ENCODE results near the gene RASGRF1. TPM values are rescaled to one million over a fixed set of nuclear protein-coding genes. Genes with fewer than 3 reads are reported as not detected.
"Not testable (repeated sequence)": the region's sequence is repeated elsewhere in the genome, so short reads cannot be mapped to it uniquely, and the experiment has no call there.

The RASGRF1 gene
- total RNA-seq, 1 donor, result under 0.01 TPM

GRCh38 chr15:79117442-79118204, 27.0 kb upstream of the RASGRF1 start:
- H3K4me1 ChIP-seq (ENCODE audit: insufficient read depth, low read length), result no peaks in the 10 kb centered on the region
- no peak overlapping the region for H3K4me3 ChIP-seq (ENCODE audit: insufficient read depth, low read length)
- no peak overlapping the region for H3K4me2 ChIP-seq (ENCODE audit: insufficient read depth, low read length)
- no peak overlapping the region for H3K27ac ChIP-seq (ENCODE audit: low read depth, low read length)
- H3K9me3 ChIP-seq (ENCODE audit: low read depth, low read length), result no peaks in the 10 kb centered on the region
- no peak for TF ChIP-seq CTCF (IDR thresholded peaks at IDR 0.05; ENCODE audit: extremely low read depth, low read depth, low read length)
- DNase-seq (ENCODE audit: insufficient read length, low spot score, missing footprints), result no peak
- H4K20me1 ChIP-seq (ENCODE audit: insufficient read depth, low read length), result no peaks in the 10 kb centered on the region
- no peaks in the 10 kb centered on the region for H3K36me3 ChIP-seq (ENCODE audit: insufficient read depth, low read length)
- no peak overlapping the region for H2AFZ ChIP-seq (ENCODE audit: low read length)
- no peaks in the 10 kb centered on the region for H3K79me2 ChIP-seq (ENCODE audit: insufficient read depth, low read length)
- H3K27me3 ChIP-seq (ENCODE audit: insufficient read depth, low read length), result no peaks in the 10 kb centered on the region

GRCh38 chr15:79116771-79117170, 26.2 kb upstream of the RASGRF1 start:
- Histone ChIP-seq H3K27ac (ENCODE audit: low read depth, low read length) (no peak overlapping the region), H3K4me2 (ENCODE audit: insufficient read depth, low read length) (no peak overlapping the region), H3K27me3 (ENCODE audit: insufficient read depth, low read length) (no peaks in the 10 kb centered on the region), H3K4me3 (ENCODE audit: insufficient read depth, low read length) (no peak overlapping the region), H3K4me1 (ENCODE audit: insufficient read depth, low read length) (no peaks in the 10 kb centered on the region), H3K36me3 (ENCODE audit: insufficient read depth, low read length) (no peaks in the 10 kb centered on the region), H3K9me3 (ENCODE audit: low read depth, low read length) (no peaks in the 10 kb centered on the region), H4K20me1 (ENCODE audit: insufficient read depth, low read length) (no peaks in the 10 kb centered on the region), H3K79me2 (ENCODE audit: insufficient read depth, low read length) (no peaks in the 10 kb centered on the region), H2AFZ (ENCODE audit: low read length) (no peak overlapping the region)
- TF ChIP-seq CTCF (IDR thresholded peaks at IDR 0.05; ENCODE audit: extremely low read depth, low read depth, low read length), result no peak
- DNase-seq (ENCODE audit: insufficient read length, low spot score, missing footprints), result no peak

GRCh38 chr15:79115986-79116665, 25.5 kb upstream of the RASGRF1 start:
- Histone ChIP-seq H3K4me2 (ENCODE audit: insufficient read depth, low read length) (no peak overlapping the region), H3K9me3 (ENCODE audit: low read depth, low read length) (no peaks in the 10 kb centered on the region), H3K27me3 (ENCODE audit: insufficient read depth, low read length) (no peaks in the 10 kb centered on the region), H3K4me1 (ENCODE audit: insufficient read depth, low read length) (no peaks in the 10 kb centered on the region), H3K36me3 (ENCODE audit: insufficient read depth, low read length) (no peaks in the 10 kb centered on the region), H2AFZ (ENCODE audit: low read length) (no peak overlapping the region), H3K27ac (ENCODE audit: low read depth, low read length) (no peak overlapping the region), H4K20me1 (ENCODE audit: insufficient read depth, low read length) (no peaks in the 10 kb centered on the region), H3K79me2 (ENCODE audit: insufficient read depth, low read length) (no peaks in the 10 kb centered on the region), H3K4me3 (ENCODE audit: insufficient read depth, low read length) (no peak overlapping the region)
- DNase-seq (ENCODE audit: insufficient read length, low spot score, missing footprints), result no peak
- TF ChIP-seq CTCF (IDR thresholded peaks at IDR 0.05; ENCODE audit: extremely low read depth, low read depth, low read length), result no peak

GRCh38 chr15:79113831-79114230, 23.3 kb upstream of the RASGRF1 start:
- no peak for DNase-seq (ENCODE audit: insufficient read length, low spot score, missing footprints)
- peaks cover 3% of the 10 kb centered on the region for H3K27me3 ChIP-seq (ENCODE audit: insufficient read depth, low read length)
- H3K9me3 ChIP-seq (ENCODE audit: low read depth, low read length), result no peaks in the 10 kb centered on the region
- H3K36me3 ChIP-seq (ENCODE audit: insufficient read depth, low read length), result no peaks in the 10 kb centered on the region
- no peaks in the 10 kb centered on the region for H3K79me2 ChIP-seq (ENCODE audit: insufficient read depth, low read length)
- H3K4me3 ChIP-seq (ENCODE audit: insufficient read depth, low read length), result no peak overlapping the region
- H3K4me1 ChIP-seq (ENCODE audit: insufficient read depth, low read length), result no peaks in the 10 kb centered on the region
- H3K4me2 ChIP-seq (ENCODE audit: insufficient read depth, low read length), result no peak overlapping the region
- H2AFZ ChIP-seq (ENCODE audit: low read length), result no peak overlapping the region
- TF ChIP-seq CTCF (IDR thresholded peaks at IDR 0.05; ENCODE audit: extremely low read depth, low read depth, low read length), result no peak
- no peak overlapping the region for H3K27ac ChIP-seq (ENCODE audit: low read depth, low read length)
- H4K20me1 ChIP-seq (ENCODE audit: insufficient read depth, low read length), result no peaks in the 10 kb centered on the region

- H3K79me2 ChIP-seq (ENCODE audit: insufficient read depth, low read length); DNase-seq (ENCODE audit: insufficient read length, low spot score, missing footprints); H4K20me1 ChIP-seq (ENCODE audit: insufficient read depth, low read length); H3K36me3 ChIP-seq (ENCODE audit: insufficient read depth, low read length); H3K4me3 ChIP-seq (ENCODE audit: insufficient read depth, low read length); H3K4me1 ChIP-seq (ENCODE audit: insufficient read depth, low read length); H2AFZ ChIP-seq (ENCODE audit: low read length); H3K27me3 ChIP-seq (ENCODE audit: insufficient read depth, low read length); H3K27ac ChIP-seq (ENCODE audit: low read depth, low read length); H3K9me3 ChIP-seq (ENCODE audit: low read depth, low read length); H3K4me2 ChIP-seq (ENCODE audit: insufficient read depth, low read length): not testable (repeated sequence)
Observed at GRCh38 chr15:79111404-79111803, 20.8 kb upstream of the RASGRF1 start.

Data from osteoblast (primary cell).